Measurements from ENCODE around the gene AP3S2.

AP3S2 gene

GRCh38 chr15:89829616-89830440 is 64.0 kb downstream of the AP3S2 start:
- Histone ChIP-seq H3K4me3 (no peak overlapping the region), H3K27ac (no peak overlapping the region), H4K20me1 (peaks cover 4 to 44% (median 23%) of the 10 kb centered on the region in 11 experiments; a peak in 19 of 22 replicates), H3K9me3 (replicated peaks in 1 of 11) (no peaks in the 10 kb centered on the region), H3K27me3 (peaks cover under 1 to 25% (median 11%) of the 10 kb centered on the region in 11 experiments; a peak in 14 of 22 replicates), H3K9ac (no peak overlapping the region), H3K4me2 (peak overlapping the region in 4 of 11 experiments; percentile 5 to 56 (median 46); a peak in 6 of 22 replicates), H3K4me1 (peaks cover 9 to 72% (median 20%) of the 10 kb centered on the region in 10 experiments; a peak in 19 of 20 replicates), H3K36me3 (peaks cover 19 to 37% (median 24%) of the 10 kb centered on the region in 11 experiments)
- no peak for TF ChIP-seq Cebpa-rat (IDR thresholded peaks at IDR 0.05)

GRCh38 chr15:89829161-89829560 is 64.6 kb downstream of the AP3S2 start:
- Histone ChIP-seq H3K9ac (no peak overlapping the region), H3K4me1 (peaks cover 13 to 74% (median 25%) of the 10 kb centered on the region in 10 experiments; a peak in 19 of 20 replicates), H3K27ac (no peak overlapping the region), H3K4me3 (no peak overlapping the region), H3K36me3 (peaks cover 12 to 31% (median 17%) of the 10 kb centered on the region in 11 experiments), H3K27me3 (peaks cover 0 to 19% (median 5%) of the 10 kb centered on the region in 11 experiments; a peak in 12 of 22 replicates), H4K20me1 (peaks cover 0 to 37% (median 17%) of the 10 kb centered on the region in 11 experiments; a peak in 17 of 22 replicates), H3K4me2 (peak overlapping the region in 4 of 11 experiments; percentile 5 to 56 (median 46); a peak in 5 of 22 replicates), H3K9me3 (replicated peaks in 1 of 11) (no peaks in the 10 kb centered on the region)
- TF ChIP-seq Cebpa-rat (IDR thresholded peaks at IDR 0.05) = no peak

GRCh38 chr15:89828281-89829145 is 65.3 kb downstream of the AP3S2 start:
- Histone ChIP-seq H3K27me3 (peaks cover 0 to 13% (median 3%) of the 10 kb centered on the region in 11 experiments; a peak in 9 of 22 replicates), H3K27ac (peak overlapping the region in 4 of 11 experiments; percentile 6 to 50 (median 22); a peak in 4 of 22 replicates), H3K9me3 (replicated peaks in 1 of 11) (no peaks in the 10 kb centered on the region), H3K4me1 (peaks cover 19 to 80% (median 32%) of the 10 kb centered on the region in 10 experiments), H4K20me1 (peaks cover 0 to 31% (median 10%) of the 10 kb centered on the region in 11 experiments; a peak in 15 of 22 replicates), H3K4me2 (peak overlapping the region in 4 of 11 experiments; percentile 13 to 56 (median 46); a peak in 7 of 22 replicates), H3K36me3 (peaks cover 6 to 24% (median 10%) of the 10 kb centered on the region in 11 experiments; a peak in 20 of 22 replicates), H3K4me3 (no peak overlapping the region), H3K9ac (peak overlapping the region in 2 of 11 experiments; percentile 4 to 22; a peak in 1 of 22 replicates)
- TF ChIP-seq Cebpa-rat (IDR thresholded peaks at IDR 0.05) = no peak

GRCh38 chr15:89827829-89828228 is 66.0 kb downstream of the AP3S2 start:
- 0 out of 22 replicates have a peak overlapping the region, but pooled peaks of 1 of the 11 experiments have one; percentile 22 for H3K9ac ChIP-seq
- peaks cover 0 to 30% (median 10%) of the 10 kb centered on the region in 11 experiments; a peak in 13 of 22 replicates for H4K20me1 ChIP-seq
- H3K36me3 ChIP-seq = peaks cover 1 to 17% (median 4%) of the 10 kb centered on the region in 11 experiments; a peak in 14 of 22 replicates
- H3K4me1 ChIP-seq = peaks cover 26 to 87% (median 38%) of the 10 kb centered on the region in 10 experiments
- TF ChIP-seq Cebpa-rat (IDR thresholded peaks at IDR 0.05) = no peak
- H3K4me2 ChIP-seq = peak overlapping the region in 4 of 11 experiments; percentile 13 to 56 (median 46); a peak in 7 of 22 replicates
- H3K4me3 ChIP-seq = no peak overlapping the region
- H3K9me3 ChIP-seq (replicated peaks in 1 of 11) = no peaks in the 10 kb centered on the region
- peaks cover 0 to 6% (median 0%) of the 10 kb centered on the region in 11 experiments; a peak in 2 of 22 replicates for H3K27me3 ChIP-seq
- H3K27ac ChIP-seq = peak overlapping the region in 4 of 11 experiments; percentile 6 to 50 (median 22); a peak in 4 of 22 replicates

GRCh38 chr15:89826671-89827655 is 66.8 kb downstream of the AP3S2 start:
- peak overlapping the region in 3 of 11 experiments; percentile 35 to 50 (median 40); a peak in 5 of 22 replicates for H3K27ac ChIP-seq

GRCh38 chr15:89825271-89825940 is 68.4 kb downstream of the AP3S2 start:
- peak overlapping the region in 10 of 11 experiments; percentile 36 to 88 (median 73); a peak in 20 of 22 replicates for H3K4me2 ChIP-seq
- TF ChIP-seq Cebpa-rat (IDR thresholded peaks at IDR 0.05) = peak in 8 of 11 experiments; percentile 22 to 85 (median 75); a peak in 12 of 22 replicates
- peaks cover 30 to 97% (median 48%) of the 10 kb centered on the region in 10 experiments for H3K4me1 ChIP-seq
- H3K9ac ChIP-seq = peak overlapping the region in 4 of 11 experiments; percentile 33 to 64 (median 58); a peak in 8 of 22 replicates
- no peak overlapping the region for H3K4me3 ChIP-seq
- H4K20me1 ChIP-seq = peaks cover 0 to 22% (median 7%) of the 10 kb centered on the region in 11 experiments; a peak in 12 of 22 replicates
- H3K36me3 ChIP-seq = no peaks in the 10 kb centered on the region
- H3K9me3 ChIP-seq (replicated peaks in 1 of 11) = no peaks in the 10 kb centered on the region
- peak overlapping the region in 9 of 11 experiments; percentile 20 to 84 (median 60); a peak in 14 of 22 replicates for H3K27ac ChIP-seq
- H3K27me3 ChIP-seq = peaks cover 0 to 15% (median 0%) of the 10 kb centered on the region in 11 experiments; a peak in 4 of 22 replicates

More at GRCh38 chr15:89826671-89827655, 66.8 kb downstream of the AP3S2 start:
- H3K4me2 ChIP-seq = peak overlapping the region in 5 of 11 experiments; percentile 6 to 50 (median 26); a peak in 5 of 22 replicates
- H3K9me3 ChIP-seq (replicated peaks in 1 of 11) = no peaks in the 10 kb centered on the region
- no peak overlapping the region for H3K4me3 ChIP-seq
- H3K36me3 ChIP-seq = 0 out of 22 replicates have a peak, but pooled peaks cover 0 to 9% (median 0%) of the 10 kb centered on the region in 11 experiments
- H4K20me1 ChIP-seq = peaks cover 0 to 30% (median 9%) of the 10 kb centered on the region in 11 experiments; a peak in 13 of 22 replicates
- TF ChIP-seq Cebpa-rat (IDR thresholded peaks at IDR 0.05) = no peak
- peaks cover 0 to 11% (median 0%) of the 10 kb centered on the region in 11 experiments; a peak in 4 of 22 replicates for H3K27me3 ChIP-seq
- H3K4me1 ChIP-seq = peaks cover 35 to 95% (median 46%) of the 10 kb centered on the region in 10 experiments
- H3K9ac ChIP-seq = no peak overlapping the region
